SK-N-SH treated with all-trans-retinoic acid at 6 μM for 48 hours (cell line): ENCODE data around the gene NGB.

ENCODE experiments used
- ATAC-seq: fragments of 200-7000 bp; cut with Tn5 transposase; 3 replicates; pipeline ENCODE4 v1.9.1; 2020; ENCODE audit warnings: mild to moderate bottlenecking, moderate library complexity
- ARNTL ChIP-seq: fragments of 450-650 bp; formaldehyde crosslinking; IDR thresholded peaks from 2 replicates; pipeline ENCODE4 v1.5.0; 2020; ENCODE audit warnings: low read depth, mild to moderate bottlenecking, moderate library complexity, borderline replicate concordance
- BACH2 ChIP-seq: fragments of 250-450 bp; sonication (Bioruptor Pico); IDR thresholded peaks from 2 replicates; pipeline ENCODE4 v1.9.0; 2021; ENCODE audit warnings: mild to moderate bottlenecking, borderline replicate concordance
- CREB5 ChIP-seq: fragments of 250-450 bp; sonication (Bioruptor Pico); IDR thresholded peaks from 2 replicates; pipeline ENCODE4 v1.5.1; 2020; ENCODE audit warnings: low read depth, mild to moderate bottlenecking, moderate library complexity
- CSDC2 ChIP-seq: fragments of 250-450 bp; sonication (Bioruptor Pico); IDR thresholded peaks from 2 replicates; pipeline ENCODE4 v1.5.0; 2020; ENCODE audit warnings: mild to moderate bottlenecking, moderate library complexity
- CSRNP3 ChIP-seq: fragments of 250-450 bp; sonication (Bioruptor Pico); IDR thresholded peaks from 2 replicates; pipeline ENCODE4 v1.5.1; 2021; ENCODE audit warnings: mild to moderate bottlenecking, moderate library complexity
- ESRRG ChIP-seq: fragments of 250-450 bp; sonication (Bioruptor Pico); IDR thresholded peaks from 2 replicates; pipeline ENCODE4 v1.6.1; 2021; ENCODE audit warnings: mild to moderate bottlenecking
- GLIS3 ChIP-seq: fragments of 250-450 bp; sonication (Bioruptor Pico); IDR thresholded peaks from 2 replicates; pipeline ENCODE4 v1.5.0; 2020; ENCODE audit warnings: mild to moderate bottlenecking, moderate library complexity
- OSR1 ChIP-seq: fragments of 250-450 bp; sonication (Bioruptor Pico); IDR thresholded peaks from 2 replicates; pipeline ENCODE4 v1.8.0; 2022; ENCODE audit warnings: moderate library complexity, mild to moderate bottlenecking, inconsistent platforms
- PATZ1 ChIP-seq: fragments of 250-450 bp; sonication (Bioruptor Pico); IDR thresholded peaks from 2 replicates; pipeline ENCODE4 v1.8.0; 2020; ENCODE audit warnings: mild to moderate bottlenecking, moderate library complexity, borderline replicate concordance
- POU6F1 ChIP-seq: fragments of 250-450 bp; sonication (Bioruptor Pico); IDR thresholded peaks from 2 replicates; pipeline ENCODE4 v1.8.0; 2021; ENCODE audit warnings: low read depth, mild to moderate bottlenecking, moderate library complexity, borderline replicate concordance
- PPARA ChIP-seq: fragments of 250-450 bp; sonication (Bioruptor Pico); IDR thresholded peaks from 2 replicates; pipeline ENCODE4 v1.5.0; 2020; ENCODE audit warnings: mild to moderate bottlenecking, borderline replicate concordance
- RARB ChIP-seq: fragments of 250-450 bp; sonication (Bioruptor Pico); IDR thresholded peaks from 2 replicates; pipeline ENCODE4 v1.8.0; 2021; ENCODE audit warnings: mild to moderate bottlenecking, moderate library complexity
- SNAI2 ChIP-seq: fragments of 250-450 bp; sonication (Bioruptor Pico); IDR thresholded peaks from 2 replicates; pipeline ENCODE4 v1.5.0; 2020; ENCODE audit warnings: mild to moderate bottlenecking, moderate library complexity
- TOX ChIP-seq: fragments of 250-450 bp; sonication (Bioruptor Pico); IDR thresholded peaks from 2 replicates; pipeline ENCODE4 v1.8.0; 2021; ENCODE audit warnings: mild to moderate bottlenecking, moderate library complexity, borderline replicate concordance
- TSHZ2 ChIP-seq: fragments of 250-450 bp; sonication (Bioruptor Pico); IDR thresholded peaks from 2 replicates; pipeline ENCODE4 v1.5.0; 2020; ENCODE audit warnings: mild to moderate bottlenecking, moderate library complexity
- ZC3H10 ChIP-seq: fragments of 250-450 bp; sonication (Bioruptor Pico); IDR thresholded peaks from 2 replicates; pipeline ENCODE4 v1.5.1; 2021; ENCODE audit warnings: mild to moderate bottlenecking, moderate library complexity
- ZFP3 ChIP-seq: fragments of 250-450 bp; sonication (Bioruptor Pico); IDR thresholded peaks from 2 replicates; pipeline ENCODE4 v1.5.0; 2020; ENCODE audit warnings: mild to moderate bottlenecking, moderate library complexity
- ZFP30 ChIP-seq: fragments of 450-650 bp; formaldehyde crosslinking; IDR thresholded peaks from 2 replicates; pipeline ENCODE4 v1.5.0; 2022; ENCODE audit warnings: mild to moderate bottlenecking, moderate library complexity
- ZNF565 ChIP-seq: fragments of 450-650 bp; formaldehyde crosslinking; conservative IDR thresholded peaks from 2 replicates; pipeline ENCODE4 v1.5.0; 2020; ENCODE audit warnings: low read depth, mild to moderate bottlenecking, moderate library complexity
- ZNF70 ChIP-seq: fragments of 450-650 bp; formaldehyde crosslinking; IDR thresholded peaks from 2 replicates; pipeline ENCODE4 v1.5.0; 2020; ENCODE audit warnings: mild to moderate bottlenecking, moderate library complexity
- ZNF8 ChIP-seq: fragments of 450-650 bp; formaldehyde crosslinking; IDR thresholded peaks from 2 replicates; pipeline ENCODE4 v1.5.0; 2020; ENCODE audit warnings: mild to moderate bottlenecking, moderate library complexity

Gene NGB

GRCh38 chr14:77301103-77301502, 30.1 kb upstream of the NGB start:
- TF ChIP-seq ZFP3 (no peak), ARNTL (CRISPR knock-in tag) (no peak), PATZ1 (no peak), ZNF565 (CRISPR knock-in tag) (no peak)
- ATAC-seq: peak; percentile 70

GRCh38 chr14:77299771-77300170, 28.8 kb upstream of the NGB start:
- TF ChIP-seq POU6F1: no peak
- no peak for TF ChIP-seq CSRNP3 (CRISPR knock-in tag)
- TF ChIP-seq ESRRG (CRISPR knock-in tag): no peak
- TF ChIP-seq ZNF8 (CRISPR knock-in tag): no peak
- no peak for TF ChIP-seq TSHZ2
- TF ChIP-seq PPARA (CRISPR knock-in tag): no peak
- TF ChIP-seq ZC3H10: no peak
- TF ChIP-seq ZNF565 (CRISPR knock-in tag): no peak
- TF ChIP-seq GLIS3: no peak
- no peak for TF ChIP-seq PATZ1
- TF ChIP-seq SNAI2 (CRISPR knock-in tag): no peak
- no peak for TF ChIP-seq ZFP3
- no peak for TF ChIP-seq RARB (CRISPR knock-in tag)
- TF ChIP-seq, all 23 proteins: peak for 0
- no peak for ATAC-seq

GRCh38 chr14:77296906-77297305, 25.9 kb upstream of the NGB start:
- no peak for ATAC-seq
- TF ChIP-seq CREB5 (no peak), CSRNP3 (CRISPR knock-in tag) (no peak), PPARA (CRISPR knock-in tag) (no peak), TOX (CRISPR knock-in tag) (no peak), ZC3H10 (no peak), ZFP3 (no peak), CSDC2 (CRISPR knock-in tag) (no peak), SNAI2 (CRISPR knock-in tag) (no peak), POU6F1 (no peak), OSR1 (no peak), ARNTL (CRISPR knock-in tag) (no peak), ESRRG (CRISPR knock-in tag) (no peak), ZNF70 (CRISPR knock-in tag) (no peak), ZFP30 (CRISPR knock-in tag) (no peak), ZNF565 (CRISPR knock-in tag) (no peak), PATZ1 (no peak), BACH2 (CRISPR knock-in tag) (no peak)
- TF ChIP-seq, all 23 proteins: peak for 0
